NCI-H1436 (cell line): ENCODE measurements around the gene THEM5.
A peak's percentile ranks its signal among the peaks of the same experiment; 100 is the strongest.
"Not testable (repeated sequence)": the region's sequence is repeated elsewhere in the genome, so short reads cannot be mapped to it uniquely, and the experiment has no call there.

Source experiments
- DNase-seq: peaks from one replicate; lab custom pipeline; 2025; lab: John Stamatoyannopoulos, UW

Gene THEM5, protein sequence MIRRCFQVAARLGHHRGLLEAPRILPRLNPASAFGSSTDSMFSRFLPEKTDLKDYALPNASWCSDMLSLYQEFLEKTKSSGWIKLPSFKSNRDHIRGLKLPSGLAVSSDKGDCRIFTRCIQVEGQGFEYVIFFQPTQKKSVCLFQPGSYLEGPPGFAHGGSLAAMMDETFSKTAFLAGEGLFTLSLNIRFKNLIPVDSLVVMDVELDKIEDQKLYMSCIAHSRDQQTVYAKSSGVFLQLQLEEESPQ

DNA sequence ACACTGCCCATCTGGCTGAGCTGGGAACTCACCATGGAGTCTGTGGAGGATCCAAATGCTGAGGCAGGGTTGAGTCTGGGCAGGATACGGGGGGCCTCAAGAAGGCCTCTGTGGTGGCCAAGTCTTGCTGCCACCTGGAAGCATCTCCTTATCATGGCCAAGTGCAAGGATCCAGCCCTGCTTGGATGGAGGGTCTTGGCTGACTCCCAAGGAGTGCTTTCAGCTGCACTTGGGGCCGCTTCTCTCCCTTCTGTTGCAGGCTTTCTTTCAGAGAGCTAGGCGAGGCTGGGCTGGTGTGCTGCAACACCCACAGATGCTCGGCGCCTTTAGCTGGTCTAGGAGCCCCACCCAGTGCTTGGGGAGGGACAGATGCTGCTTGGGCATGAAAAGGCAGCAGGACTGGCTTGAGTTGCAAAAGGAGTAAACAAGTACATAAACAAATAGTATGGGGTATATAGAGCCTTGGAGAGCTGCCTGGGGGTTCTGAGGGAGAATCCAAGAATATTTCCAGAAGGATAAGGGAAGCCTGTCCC, at the start of gene THEM5:
Gene THEM5, minus strand, starts transcription at position 302 of the 533 bp plus-strand sequence. Its CDS starts 147 bp downstream, at position 155.
- DNase-seq, result no peak

DNA sequence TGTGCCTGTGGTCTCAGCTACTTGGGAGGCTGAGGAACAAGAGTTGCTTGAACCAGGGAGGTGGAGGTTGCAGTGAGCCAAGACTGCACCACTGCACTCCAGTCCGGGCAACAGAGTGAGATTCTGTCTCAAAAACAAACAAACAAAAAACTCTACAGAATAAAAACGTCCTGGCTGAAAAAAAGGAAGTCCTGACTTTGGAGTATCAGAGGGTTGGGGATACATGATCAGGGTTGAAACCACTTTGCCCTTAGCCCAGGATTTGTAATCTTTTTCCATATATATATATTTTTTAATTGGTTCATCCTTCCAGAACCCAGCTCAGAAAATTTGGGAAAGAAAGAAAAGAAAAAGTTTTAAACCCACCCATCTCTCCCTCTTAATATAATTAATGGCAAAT, 49.3 kb upstream of the THEM5 start:
- no peak for DNase-seq

GRCh38 chr1:151900804-151901203, 47.3 kb upstream of the THEM5 start:
- not testable (repeated sequence) for DNase-seq

DNA sequence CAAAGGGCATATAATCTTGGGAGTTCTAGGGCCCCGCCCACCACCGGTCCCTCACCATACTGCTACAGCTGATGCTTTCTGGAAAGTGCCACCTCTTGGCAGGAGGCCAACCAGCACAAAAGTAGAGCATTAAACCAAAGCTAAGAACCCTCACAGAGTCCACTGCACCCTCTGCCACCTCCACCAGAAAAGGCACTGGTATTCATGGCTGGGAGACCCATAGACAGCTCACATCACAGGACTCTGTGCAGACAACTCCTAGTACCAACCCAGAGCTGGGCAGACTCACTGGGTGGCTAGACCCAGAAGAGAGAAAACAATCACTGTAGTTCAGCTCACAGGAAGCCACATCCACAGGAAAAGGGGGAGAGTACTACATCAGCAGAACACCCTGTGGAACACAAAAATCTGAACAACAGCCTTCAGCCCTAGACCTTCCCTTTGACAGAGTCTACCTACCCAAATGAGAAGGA, 45.0 kb upstream of the THEM5 start:
- DNase-seq, result no peak

- DNase-seq, result no peak
Measured at GRCh38 chr1:151897991-151898431, 44.5 kb upstream of the THEM5 start.

DNA sequence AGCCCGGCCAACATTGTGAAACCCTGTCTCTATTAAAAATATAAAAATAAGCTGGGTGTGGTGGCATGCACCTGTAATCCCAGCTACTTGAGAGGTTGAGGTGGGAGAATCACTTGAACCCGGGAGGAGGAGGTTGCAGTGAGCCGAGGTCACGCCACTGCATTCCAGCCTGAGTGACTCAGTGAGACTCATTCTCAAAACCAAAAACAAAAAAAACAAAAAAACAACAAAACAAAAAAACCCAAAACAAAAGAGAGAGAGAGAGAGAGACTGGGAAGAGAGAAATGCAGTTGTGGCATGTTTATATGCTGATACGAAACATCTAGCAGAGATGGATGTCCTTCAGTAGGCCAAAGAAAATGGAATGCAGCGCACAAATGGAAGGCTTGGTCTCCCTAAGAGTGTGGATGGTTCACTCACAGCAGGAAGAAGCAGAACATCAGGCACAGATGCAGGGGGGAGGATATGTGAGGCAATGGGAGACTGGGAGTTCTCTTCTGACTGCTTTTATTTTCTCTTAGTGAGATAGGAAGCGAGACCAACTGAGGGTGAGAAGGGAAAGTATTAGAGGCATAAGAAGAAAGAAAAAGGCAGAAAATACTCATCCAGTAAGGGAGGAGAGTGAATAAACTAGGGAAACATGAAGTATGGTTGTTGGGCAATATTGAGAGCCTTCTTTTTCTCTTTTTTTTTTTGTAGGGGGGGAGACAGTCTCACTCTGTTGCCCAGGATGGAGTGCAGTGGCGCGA, 39.8 kb upstream of the THEM5 start:
- no peak for DNase-seq

- DNase-seq, result no peak
Measured at GRCh38 chr1:151892190-151892589, 38.7 kb upstream of the THEM5 start.

GRCh38 chr1:151891512-151891911, 38.0 kb upstream of the THEM5 start:
- DNase-seq, result no peak

- peak; percentile 18 for DNase-seq
Measured at GRCh38 chr1:151888972-151889570, 35.6 kb upstream of the THEM5 start.

GRCh38 chr1:151887028-151887427, 33.5 kb upstream of the THEM5 start:
- no peak for DNase-seq

DNA sequence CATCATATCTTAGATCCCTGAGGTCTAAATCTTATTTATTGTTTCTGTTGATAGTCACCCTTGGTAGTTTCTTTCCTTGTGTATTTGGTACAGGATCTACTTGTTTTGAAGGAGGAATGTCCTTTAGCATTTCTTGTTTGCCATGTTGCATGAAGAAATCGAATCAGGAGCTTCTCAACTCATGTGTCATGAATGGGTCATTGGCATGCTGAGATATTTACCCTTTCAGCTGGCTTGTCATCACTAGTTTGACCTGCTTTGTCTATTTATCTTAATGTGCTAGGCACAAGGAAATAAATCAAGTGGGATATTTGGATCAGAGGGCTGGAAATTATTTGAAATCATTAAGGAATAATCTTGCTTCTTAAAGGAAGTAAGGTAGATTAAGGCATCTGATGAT, 32.0 kb upstream of the THEM5 start:
- no peak for DNase-seq

DNA sequence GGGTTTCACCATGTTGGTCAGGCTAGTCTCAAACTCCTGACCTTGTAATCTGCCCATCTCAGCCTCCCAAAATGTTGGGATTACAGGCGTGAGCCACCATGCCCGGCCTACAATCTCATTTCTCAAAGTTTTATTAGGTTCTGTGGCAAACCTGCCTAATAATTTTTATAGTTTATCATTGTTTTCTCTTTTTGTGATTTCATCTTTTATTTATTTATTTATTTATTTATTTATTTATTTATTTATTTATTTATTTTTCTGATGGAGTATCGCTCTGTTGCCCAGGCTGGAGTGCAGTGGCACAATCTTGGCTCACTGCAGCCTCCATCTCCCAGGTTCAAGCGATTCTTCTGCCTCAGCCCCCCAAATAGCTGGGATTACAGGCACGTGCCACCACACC, 31.4 kb upstream of the THEM5 start:
- not testable (repeated sequence) for DNase-seq

DNA sequence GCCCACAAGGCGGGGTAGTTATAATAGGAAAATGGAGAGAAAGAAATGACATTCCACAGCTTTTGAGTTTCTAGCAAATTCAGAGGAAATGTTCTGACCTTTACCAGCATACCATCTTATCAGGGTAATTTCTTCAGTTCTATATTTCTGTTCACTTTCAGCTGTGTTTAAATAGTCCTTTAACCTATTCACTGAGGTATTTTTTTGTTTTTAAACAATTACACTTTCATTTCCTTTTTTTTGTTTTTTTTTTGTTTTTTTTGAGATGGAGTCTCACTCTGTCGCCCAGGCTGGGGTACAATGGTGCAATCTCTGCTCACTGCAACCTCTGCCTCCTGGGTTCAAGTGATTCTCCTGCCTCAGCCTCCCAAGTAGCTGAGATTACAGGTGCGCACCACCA, 30.9 kb upstream of the THEM5 start:
- not testable (repeated sequence) for DNase-seq

GRCh38 chr1:151883898-151884297, 30.4 kb upstream of the THEM5 start:
- not testable (repeated sequence) for DNase-seq

DNA sequence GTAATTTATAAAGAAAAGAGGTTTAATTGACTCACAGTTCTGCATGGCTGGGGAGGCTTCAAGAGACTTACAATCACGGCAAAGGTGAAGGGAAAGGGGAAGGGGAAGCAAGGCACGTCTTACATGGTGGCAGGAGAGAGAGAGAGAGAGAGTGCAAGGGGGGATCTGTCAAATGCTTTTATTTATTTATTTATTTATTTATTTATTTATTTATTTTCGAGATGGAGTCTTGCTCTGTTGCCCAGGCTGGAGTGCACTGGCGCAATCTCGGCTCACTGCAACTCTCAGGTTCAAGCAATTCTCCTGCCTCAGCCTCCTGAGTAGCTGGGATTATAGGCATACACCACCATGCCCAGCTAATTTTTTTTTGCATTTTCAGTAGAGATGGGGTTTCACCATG, 29.4 kb upstream of the THEM5 start:
- DNase-seq, result not testable (repeated sequence)

GRCh38 chr1:151882466-151882865, 29.0 kb upstream of the THEM5 start:
- DNase-seq, result no peak

- peak; percentile 2 for DNase-seq
Measured at GRCh38 chr1:151881479-151881878, 28.0 kb upstream of the THEM5 start.

DNA sequence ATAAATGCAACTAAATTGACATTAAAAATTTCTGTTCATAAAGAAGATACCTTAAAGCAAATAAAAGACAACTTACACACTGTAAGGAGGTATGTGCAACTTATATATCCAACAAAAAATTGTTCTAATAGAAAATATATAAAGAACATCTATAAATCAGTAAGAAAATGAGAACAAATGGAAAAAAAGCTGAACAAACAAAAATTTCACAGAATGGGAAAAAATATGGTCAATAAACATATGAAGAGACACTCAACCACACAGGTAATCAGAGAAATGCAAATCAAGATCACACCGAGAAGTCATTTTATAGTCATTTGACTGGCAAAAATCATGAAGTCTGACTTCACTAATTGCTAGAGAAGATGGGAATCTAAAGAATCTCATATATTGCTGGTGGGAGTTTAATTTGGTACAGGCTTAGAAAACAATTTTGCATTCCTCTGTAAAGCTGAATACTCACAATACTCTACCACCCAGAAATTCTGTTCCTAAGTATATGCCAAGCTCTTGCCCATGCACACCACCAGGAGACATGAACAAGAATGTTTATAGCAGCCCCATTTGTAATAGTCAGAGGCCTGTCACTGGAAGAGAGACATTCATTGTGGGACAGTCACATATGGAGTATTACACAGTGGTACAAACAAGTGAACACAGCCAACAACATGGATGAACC, 22.0 kb upstream of the THEM5 start:
- DNase-seq, result no peak

GRCh38 chr1:151872776-151873175, 19.3 kb upstream of the THEM5 start:
- not testable (repeated sequence) for DNase-seq

DNA sequence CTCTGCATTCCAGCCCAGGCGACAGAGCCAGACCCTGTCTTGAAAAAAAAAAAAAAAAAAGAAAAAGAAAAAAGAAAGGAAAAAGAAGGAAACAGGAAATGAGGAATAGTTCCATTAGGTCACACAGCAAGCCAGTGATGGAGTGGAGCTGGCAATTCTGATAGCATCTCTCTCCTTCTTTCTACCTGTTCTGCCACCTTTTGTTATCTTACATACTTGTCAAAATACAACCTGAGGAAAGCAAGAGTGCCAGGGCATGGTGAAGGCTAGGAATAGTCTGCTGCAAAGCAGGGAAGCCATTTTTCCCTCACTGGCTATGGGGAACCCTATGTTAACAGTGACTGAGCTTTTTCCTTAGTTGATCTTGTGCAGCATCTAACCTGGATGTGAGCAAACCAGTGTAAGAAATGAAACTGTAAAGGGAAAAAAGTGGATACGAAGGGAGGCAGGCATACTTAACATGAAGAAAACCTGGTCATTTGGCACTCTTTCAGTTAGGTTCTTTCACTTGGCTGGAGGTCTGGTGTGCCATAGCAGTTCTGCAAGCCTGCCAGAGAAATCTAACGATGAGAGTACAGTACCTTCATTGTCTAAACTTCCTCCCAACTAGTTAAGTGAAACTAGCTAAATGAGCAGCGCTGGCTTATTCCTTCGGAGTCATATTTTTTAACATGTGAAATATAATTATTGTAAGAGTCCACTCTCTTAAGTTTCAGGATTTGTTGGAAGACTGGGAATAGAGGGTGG, 17.9 kb upstream of the THEM5 start:
- DNase-seq, result no peak

GRCh38 chr1:151868486-151868885, 15.0 kb upstream of the THEM5 start:
- no peak for DNase-seq
